Keratinocyte (primary cell): ENCODE data around the gene EMX1. TPM values are rescaled to one million over a fixed set of nuclear protein-coding genes. Genes with fewer than 3 reads are reported as not detected.

Experiments used
- DNase-seq: peaks from one replicate; pipeline ENCODE4 v3.0.0-alpha.2; 2011; ENCODE audit warnings: low read depth, missing footprints, low spot score
- FAIRE-seq: peaks from 2 replicates; lab custom pipeline; 2011; peaks lifted over from hg19 to GRCh38; lab: Jason Lieb, UNC
- H2AFZ ChIP-seq: 2 replicates; pipeline ENCODE4 v1.6.0; 2012; ENCODE audit warnings: low read length, control low read depth, inconsistent platforms; ENCODE audit not compliant: control insufficient read depth
- H3K27ac ChIP-seq: 2 replicates; pipeline ENCODE4 v1.5.1; 2011; ENCODE audit warnings: low read length; ENCODE audit not compliant: control insufficient read depth, insufficient read depth
- H3K27me3 ChIP-seq: 3 replicates; pipeline ENCODE4 v1.6.0; 2011; ENCODE audit warnings: low read length; ENCODE audit not compliant: control insufficient read depth, insufficient read depth; ENCODE audit errors: extremely low read depth
- H3K36me3 ChIP-seq, 2 experiments: 2 replicates in 1 of 2; 3 replicates in 1 of 2; pipeline ENCODE4 v1.5.1; 2011; ENCODE audit warnings: low read length in 2 of 2, mild to moderate bottlenecking in 1 of 2; ENCODE audit not compliant: control insufficient read depth in 2 of 2, insufficient read depth in 2 of 2; ENCODE audit errors: extremely low read depth in 1 of 2
- H3K4me1 ChIP-seq: 3 replicates; pipeline ENCODE4 v1.5.1; 2011; ENCODE audit warnings: low read length; ENCODE audit not compliant: control insufficient read depth, insufficient read depth; ENCODE audit errors: extremely low read depth
- H3K4me2 ChIP-seq: 3 replicates; pipeline ENCODE4 v1.6.0; 2011; ENCODE audit warnings: low read depth, low read length; ENCODE audit not compliant: control insufficient read depth, insufficient read depth; ENCODE audit errors: extremely low read depth
- H3K4me3 ChIP-seq, 3 experiments: fragments of 200-600 bp in 1 of 3; sonication (generic) in 1 of 3; 2 replicates in 2 of 3; 3 replicates in 1 of 3; pipeline ENCODE4 v1.5.1; 2011 to 2016; ENCODE audit warnings: low read length in 3 of 3, mild to moderate bottlenecking in 3 of 3, control low read depth in 2 of 3, inconsistent platforms in 1 of 3, low read depth in 1 of 3, mixed read lengths in 1 of 3, mixed run types in 1 of 3, moderate library complexity in 1 of 3; ENCODE audit not compliant: control insufficient read depth in 2 of 3, insufficient read depth in 2 of 3; ENCODE audit errors: extremely low read depth in 1 of 3
- H3K79me2 ChIP-seq: 2 replicates; pipeline ENCODE4 v1.6.0; 2012; ENCODE audit warnings: low read length; ENCODE audit not compliant: control insufficient read depth, insufficient read depth
- H3K9ac ChIP-seq: 3 replicates; pipeline ENCODE4 v1.6.0; 2011; ENCODE audit warnings: low read length; ENCODE audit not compliant: control insufficient read depth, insufficient read depth; ENCODE audit errors: extremely low read depth
- H3K9me1 ChIP-seq: 3 replicates; pipeline ENCODE4 v1.6.0; 2011; ENCODE audit warnings: low read length; ENCODE audit not compliant: control insufficient read depth, insufficient read depth; ENCODE audit errors: extremely low read depth
- H3K9me3 ChIP-seq: 2 replicates; pipeline ENCODE4 v1.5.1; 2012; ENCODE audit warnings: low read depth, low read length; ENCODE audit not compliant: control insufficient read depth
- H4K20me1 ChIP-seq: 3 replicates; pipeline ENCODE4 v1.6.0; 2011; ENCODE audit warnings: low read length; ENCODE audit not compliant: control insufficient read depth, insufficient read depth; ENCODE audit errors: extremely low read depth
- CTCF ChIP-seq, 3 experiments: IDR thresholded peaks in 1 of 3; conservative IDR thresholded peaks in 1 of 3; optimal IDR thresholded peaks in 1 of 3; 2 replicates in 2 of 3; 3 replicates in 1 of 3; pipeline versions ENCODE3 to v1.5.1; 2011; ENCODE audit warnings: low read length in 3 of 3, mild to moderate bottlenecking in 3 of 3, moderate library complexity in 2 of 3, control low read depth in 1 of 3, inconsistent platforms in 1 of 3; ENCODE audit not compliant: insufficient read depth in 2 of 3; ENCODE audit errors: extremely low read depth in 1 of 3
- EZH2 ChIP-seq: IDR thresholded peaks from one replicate; pipeline ENCODE4 v1.6.1; 2012; ENCODE audit warnings: inconsistent platforms, mild to moderate bottlenecking, low read length, moderate library complexity
- dilution Hi-C: fragments of 300-500 bp; cut with MboI; formaldehyde crosslinking; loops from one replicate; pipeline ENCODE4 v1.7.0; 2020; ENCODE audit warnings: low sequenced_read_pairs; ENCODE audit not compliant: extremely low pct_ligation_motif_present
- polyA plus RNA-seq, 5 experiments: library from polyadenylated mRNA; depleted of rRNA in 3 of 5; stranded (reverse) in 3 of 5; stranded (forward) in 1 of 5; unstranded in 1 of 5; fragments of >200 nt; gene quantifications; 1 replicate in 1 of 5; 2 replicates in 3 of 5; 3 replicates in 1 of 5; pipeline versions ENCODE4 v1.2.1 to v1.2.3, GENCODE V29; 2011 to 2012; ENCODE audit warnings: missing spikeins in 2 of 5, low read depth in 1 of 5, low replicate concordance in 1 of 5

The EMX1 gene
- polyA plus RNA-seq, 1 donor (not counting 4 experiments of a cell fraction or from before 2014, with no cell fraction given) = not detected

GRCh38 chr2:72944804-72945449 is 27.6 kb downstream of the EMX1 start:
- no peak overlapping the region for H3K4me3 ChIP-seq
- H3K27ac ChIP-seq = no peak overlapping the region
- no peaks in the 10 kb centered on the region for H4K20me1 ChIP-seq
- FAIRE-seq (no peak), DNase-seq (no peak)
- no peaks in the 10 kb centered on the region for H3K27me3 ChIP-seq
- H2AFZ ChIP-seq = no peak overlapping the region
- no peaks in the 10 kb centered on the region for H3K9me1 ChIP-seq
- peaks cover 4% of the 10 kb centered on the region for H3K4me1 ChIP-seq
- no peak overlapping the region for H3K4me2 ChIP-seq
- no peaks in the 10 kb centered on the region for H3K9me3 ChIP-seq
- TF ChIP-seq EZH2 (no peak), CTCF (optimal IDR thresholded peaks at IDR 0.05 in 1 of 3, IDR thresholded peaks at IDR 0.05 in 1 of 3, conservative IDR thresholded peaks at IDR 0.05 in 1 of 3; ENCODE audit: extremely low read depth in 1 of 3, insufficient read depth in 2 of 3, low read length in 3 of 3) (no peak)
- H3K36me3 ChIP-seq = no peaks in the 10 kb centered on the region
- H3K9ac ChIP-seq = no peak overlapping the region
- dilution Hi-C loops = no loop called here
- H3K79me2 ChIP-seq = no peaks in the 10 kb centered on the region

DNA sequence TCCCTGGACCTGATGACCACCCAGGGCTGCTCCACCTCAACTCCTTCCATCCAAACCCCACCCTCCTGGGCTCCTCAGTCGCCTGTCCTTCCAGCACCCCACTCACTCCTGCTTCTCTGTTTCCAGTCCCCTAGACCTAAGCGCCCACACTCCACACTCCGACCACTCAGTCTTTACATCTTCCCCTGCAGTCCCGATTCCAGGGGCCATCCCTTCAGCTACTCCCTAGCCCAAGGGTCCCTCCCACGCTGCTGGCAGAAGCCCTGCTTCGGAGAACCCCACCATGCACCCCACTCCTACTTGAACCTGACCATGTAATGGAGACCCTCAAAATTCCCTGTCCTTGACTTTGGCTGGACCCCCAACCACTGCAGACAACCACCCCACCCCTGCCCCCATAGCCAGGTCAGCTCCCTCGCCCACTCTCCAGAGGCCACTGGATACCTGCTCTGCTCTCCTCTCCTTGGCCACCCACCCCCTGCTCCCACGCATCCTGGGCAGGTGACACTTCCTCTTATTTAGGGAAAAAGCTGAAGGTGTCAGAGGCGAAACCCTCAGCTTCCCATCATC is 28.2 kb downstream of the EMX1 start:
- no peak overlapping the region for H3K4me2 ChIP-seq
- no peak overlapping the region for H3K27ac ChIP-seq
- H3K9ac ChIP-seq = no peak overlapping the region
- FAIRE-seq (no peak), DNase-seq (no peak)
- H3K4me3 ChIP-seq = no peak overlapping the region
- dilution Hi-C loops = no loop called here
- H3K4me1 ChIP-seq = peaks cover 4% of the 10 kb centered on the region
- no peaks in the 10 kb centered on the region for H3K79me2 ChIP-seq
- H3K36me3 ChIP-seq = no peaks in the 10 kb centered on the region
- H3K9me3 ChIP-seq = no peaks in the 10 kb centered on the region
- TF ChIP-seq EZH2 (no peak), CTCF (optimal IDR thresholded peaks at IDR 0.05 in 1 of 3, IDR thresholded peaks at IDR 0.05 in 1 of 3, conservative IDR thresholded peaks at IDR 0.05 in 1 of 3; ENCODE audit: extremely low read depth in 1 of 3, insufficient read depth in 2 of 3, low read length in 3 of 3) (no peak)
- H2AFZ ChIP-seq = no peak overlapping the region
- H3K9me1 ChIP-seq = no peaks in the 10 kb centered on the region
- no peaks in the 10 kb centered on the region for H3K27me3 ChIP-seq
- H4K20me1 ChIP-seq = no peaks in the 10 kb centered on the region
